GM19372 (cell line): ENCODE data around the gene SASH1.

Source experiments
- ATAC-seq: cut with Tn5 transposase; IDR thresholded peaks from one replicate; pipeline ENCODE4 v1.9.1; 2021; ENCODE audit warnings: mild to moderate bottlenecking, low read depth, moderate library complexity; ENCODE audit not compliant: unreplicated experiment

SASH1 gene

GRCh38 chr6:148472171-148473105 is 129.8 kb downstream of the SASH1 start:
- ATAC-seq, result no peak

GRCh38 chr6:148479497-148479896 is 136.9 kb downstream of the SASH1 start:
- ATAC-seq, result no peak

- no peak for ATAC-seq
Measured at GRCh38 chr6:148487461-148487860, 144.8 kb downstream of the SASH1 start.

- ATAC-seq, result no peak
Measured at GRCh38 chr6:148491638-148492251, 149.1 kb downstream of the SASH1 start.

GRCh38 chr6:148492654-148493290 is 150.1 kb downstream of the SASH1 start:
- ATAC-seq, result no peak

- ATAC-seq, result no peak
Measured at GRCh38 chr6:148493424-148493823, 150.8 kb downstream of the SASH1 start.

GRCh38 chr6:148494226-148494625 is 151.6 kb downstream of the SASH1 start:
- no peak for ATAC-seq

GRCh38 chr6:148495029-148495428 is 152.4 kb downstream of the SASH1 start:
- no peak for ATAC-seq

- ATAC-seq, result no peak
Measured at GRCh38 chr6:148497257-148497656, 154.6 kb downstream of the SASH1 start.

- ATAC-seq, result no peak
Measured at GRCh38 chr6:148497717-148498116, 155.1 kb downstream of the SASH1 start.

- no peak for ATAC-seq
Measured at GRCh38 chr6:148500402-148500801, 157.8 kb downstream of the SASH1 start.

GRCh38 chr6:148501178-148501590 is 158.5 kb downstream of the SASH1 start:
- no peak for ATAC-seq

GRCh38 chr6:148502083-148502772 is 159.6 kb downstream of the SASH1 start:
- ATAC-seq, result no peak

GRCh38 chr6:148502773-148503135 is 160.1 kb downstream of the SASH1 start:
- ATAC-seq, result no peak

- ATAC-seq, result no peak
Measured at GRCh38 chr6:148503703-148504102, 161.1 kb downstream of the SASH1 start.

- ATAC-seq, result no peak
Measured at GRCh38 chr6:148507774-148508173, 165.1 kb downstream of the SASH1 start.

GRCh38 chr6:148508401-148509041 is 165.9 kb downstream of the SASH1 start:
- ATAC-seq, result no peak

- peak; percentile 13 for ATAC-seq
Measured at GRCh38 chr6:148509119-148509799, 166.6 kb downstream of the SASH1 start.

- peak; percentile 88 for ATAC-seq
Measured at GRCh38 chr6:148509800-148510581, 167.4 kb downstream of the SASH1 start.
